ENCODE results near the gene NEAT1. TPM values are rescaled to one million over a fixed set of nuclear protein-coding genes. Genes with fewer than 3 reads are reported as not detected.

Gene NEAT1
- total RNA-seq, 1 experiment from 2014 or later = 564 TPM

DNA sequence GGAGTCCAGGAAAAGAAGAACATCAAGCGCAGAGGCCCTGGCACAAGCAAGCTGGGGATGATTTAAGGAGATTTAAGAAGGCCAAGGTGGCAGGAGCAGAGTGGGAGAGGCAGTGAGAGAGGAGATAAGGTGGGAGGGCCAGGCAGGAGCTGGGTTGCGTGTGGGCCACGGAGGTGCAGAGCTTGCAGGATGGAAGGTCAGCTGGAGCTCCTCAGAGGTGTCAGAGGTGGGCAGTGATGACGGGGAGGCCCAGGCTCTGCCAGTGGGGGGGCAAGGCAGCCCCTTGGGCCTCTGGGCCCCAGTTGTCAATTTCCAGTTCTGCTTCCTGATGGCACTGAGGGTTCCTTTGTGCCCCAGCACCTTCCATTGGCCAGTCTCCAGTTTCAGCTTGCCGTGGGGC is 29.7 kb upstream of the NEAT1 start:
- no peak overlapping the region for H3K9ac ChIP-seq (ENCODE audit: low read length)
- intact Hi-C loops (cut with micrococcal nuclease) = no loop called here
- no peak overlapping the region for H2AFZ ChIP-seq (ENCODE audit: low read depth, low read length, poor library complexity, severe bottlenecking)
- ChIA-PET POLR2A (no interaction called here), RAD21 (ENCODE audit: low non-redundant PET in 1 of 2, low total read pairs in 2 of 2, uncharacterized antibody in 2 of 2, unreplicated experiment in 2 of 2) (no interaction called here), CTCF (interaction anchor here (0.6 kb wide), 1 partner anchor 23 kb away, joined by 3 read pairs; no protein-coding TSS in a partner anchor)
- no peak overlapping the region; the same call in 1 of the 2 replicates for H3K27ac ChIP-seq (ENCODE audit: low read depth, low read length)
- H3K9me3 ChIP-seq (ENCODE audit: control insufficient read depth in 1 of 2, insufficient read depth in 1 of 2, low read depth in 1 of 2, low read length in 2 of 2) = no peaks in the 10 kb centered on the region
- H3K27me3 ChIP-seq (ENCODE audit: insufficient read depth, low read length) = no peaks in the 10 kb centered on the region
- ATAC-seq (no peak), DNase-seq (ENCODE audit: low read depth, low spot score) (no peak)
- H3K4me1 ChIP-seq (ENCODE audit: control insufficient read depth in 1 of 2, insufficient read depth in 2 of 2, low read length in 2 of 2) = peaks cover 0 to 17% of the 10 kb centered on the region in 2 experiments; a peak in 2 of 4 replicates
- TF ChIP-seq JUND (IDR thresholded peaks at IDR 0.05) (no peak), EGR1 (IDR thresholded peaks at IDR 0.05; ENCODE audit: low read depth) (no peak), CEBPB (IDR thresholded peaks at IDR 0.05; ENCODE audit: low read depth) (no peak), SP1 (IDR thresholded peaks at IDR 0.05; ENCODE audit: low read depth) (no peak), YY1 (IDR thresholded peaks at IDR 0.05; ENCODE audit: extremely low read depth, insufficient replicate concordance, low read depth, low read length) (no peak), ELF1 (IDR thresholded peaks at IDR 0.05; ENCODE audit: borderline replicate concordance, low read depth) (no peak), ZFX (IDR thresholded peaks at IDR 0.05) (no peak)
- TF ChIP-seq, protein P1, sequence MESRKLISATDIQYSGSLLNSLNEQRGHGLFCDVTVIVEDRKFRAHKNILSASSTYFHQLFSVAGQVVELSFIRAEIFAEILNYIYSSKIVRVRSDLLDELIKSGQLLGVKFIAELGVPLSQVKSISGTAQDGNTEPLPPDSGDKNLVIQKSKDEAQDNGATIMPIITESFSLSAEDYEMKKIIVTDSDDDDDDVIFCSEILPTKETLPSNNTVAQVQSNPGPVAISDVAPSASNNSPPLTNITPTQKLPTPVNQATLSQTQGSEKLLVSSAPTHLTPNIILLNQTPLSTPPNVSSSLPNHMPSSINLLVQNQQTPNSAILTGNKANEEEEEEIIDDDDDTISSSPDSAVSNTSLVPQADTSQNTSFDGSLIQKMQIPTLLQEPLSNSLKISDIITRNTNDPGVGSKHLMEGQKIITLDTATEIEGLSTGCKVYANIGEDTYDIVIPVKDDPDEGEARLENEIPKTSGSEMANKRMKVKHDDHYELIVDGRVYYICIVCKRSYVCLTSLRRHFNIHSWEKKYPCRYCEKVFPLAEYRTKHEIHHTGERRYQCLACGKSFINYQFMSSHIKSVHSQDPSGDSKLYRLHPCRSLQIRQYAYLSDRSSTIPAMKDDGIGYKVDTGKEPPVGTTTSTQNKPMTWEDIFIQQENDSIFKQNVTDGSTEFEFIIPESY (IDR thresholded peaks at IDR 0.05; ENCODE audit: extremely low read depth, insufficient replicate concordance, low read length) = no peak
- TF ChIP-seq, protein P2, sequence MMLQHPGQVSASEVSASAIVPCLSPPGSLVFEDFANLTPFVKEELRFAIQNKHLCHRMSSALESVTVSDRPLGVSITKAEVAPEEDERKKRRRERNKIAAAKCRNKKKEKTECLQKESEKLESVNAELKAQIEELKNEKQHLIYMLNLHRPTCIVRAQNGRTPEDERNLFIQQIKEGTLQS (IDR thresholded peaks at IDR 0.05) = no peak
- TF ChIP-seq, protein P3, sequence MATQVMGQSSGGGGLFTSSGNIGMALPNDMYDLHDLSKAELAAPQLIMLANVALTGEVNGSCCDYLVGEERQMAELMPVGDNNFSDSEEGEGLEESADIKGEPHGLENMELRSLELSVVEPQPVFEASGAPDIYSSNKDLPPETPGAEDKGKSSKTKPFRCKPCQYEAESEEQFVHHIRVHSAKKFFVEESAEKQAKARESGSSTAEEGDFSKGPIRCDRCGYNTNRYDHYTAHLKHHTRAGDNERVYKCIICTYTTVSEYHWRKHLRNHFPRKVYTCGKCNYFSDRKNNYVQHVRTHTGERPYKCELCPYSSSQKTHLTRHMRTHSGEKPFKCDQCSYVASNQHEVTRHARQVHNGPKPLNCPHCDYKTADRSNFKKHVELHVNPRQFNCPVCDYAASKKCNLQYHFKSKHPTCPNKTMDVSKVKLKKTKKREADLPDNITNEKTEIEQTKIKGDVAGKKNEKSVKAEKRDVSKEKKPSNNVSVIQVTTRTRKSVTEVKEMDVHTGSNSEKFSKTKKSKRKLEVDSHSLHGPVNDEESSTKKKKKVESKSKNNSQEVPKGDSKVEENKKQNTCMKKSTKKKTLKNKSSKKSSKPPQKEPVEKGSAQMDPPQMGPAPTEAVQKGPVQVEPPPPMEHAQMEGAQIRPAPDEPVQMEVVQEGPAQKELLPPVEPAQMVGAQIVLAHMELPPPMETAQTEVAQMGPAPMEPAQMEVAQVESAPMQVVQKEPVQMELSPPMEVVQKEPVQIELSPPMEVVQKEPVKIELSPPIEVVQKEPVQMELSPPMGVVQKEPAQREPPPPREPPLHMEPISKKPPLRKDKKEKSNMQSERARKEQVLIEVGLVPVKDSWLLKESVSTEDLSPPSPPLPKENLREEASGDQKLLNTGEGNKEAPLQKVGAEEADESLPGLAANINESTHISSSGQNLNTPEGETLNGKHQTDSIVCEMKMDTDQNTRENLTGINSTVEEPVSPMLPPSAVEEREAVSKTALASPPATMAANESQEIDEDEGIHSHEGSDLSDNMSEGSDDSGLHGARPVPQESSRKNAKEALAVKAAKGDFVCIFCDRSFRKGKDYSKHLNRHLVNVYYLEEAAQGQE (IDR thresholded peaks at IDR 0.05; ENCODE audit: low read depth) = no peak
- TF ChIP-seq, protein P4, sequence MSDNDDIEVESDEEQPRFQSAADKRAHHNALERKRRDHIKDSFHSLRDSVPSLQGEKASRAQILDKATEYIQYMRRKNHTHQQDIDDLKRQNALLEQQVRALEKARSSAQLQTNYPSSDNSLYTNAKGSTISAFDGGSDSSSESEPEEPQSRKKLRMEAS (IDR thresholded peaks at IDR 0.05) = no peak
- no peaks in the 10 kb centered on the region for H3K9me2 ChIP-seq (ENCODE audit: insufficient read depth)
- BruUV-seq (replicated peaks) = no TSS peak
- H3K79me2 ChIP-seq (ENCODE audit: insufficient read depth, low read length) = peaks cover 21% of the 10 kb centered on the region; the same call in 1 of the 2 replicates
- no peaks in the 10 kb centered on the region for H4K20me1 ChIP-seq (ENCODE audit: insufficient read depth)
- no peak overlapping the region for H3K4me2 ChIP-seq (ENCODE audit: low read length)
- H3K36me3 ChIP-seq (ENCODE audit: control insufficient read depth in 1 of 2, insufficient read depth in 2 of 2, low read length in 2 of 2) = peaks cover 2 to 18% of the 10 kb centered on the region in 2 experiments
- no peak overlapping the region for H3K4me3 ChIP-seq (replicated peaks in 1 of 2; ENCODE audit: low read depth in 1 of 2, low read length in 2 of 2)
